NCI-H2196 (cell line): Measurements from ENCODE around the gene MAP2K2.

Experiments used
- DNase-seq: peaks from one replicate; lab custom pipeline; 2025; ENCODE audit not compliant: unreplicated experiment; lab: John Stamatoyannopoulos, UW

The MAP2K2 gene

GRCh38 chr19:4045597-4046361 lies 78.1 kb downstream of the MAP2K2 start:
- DNase-seq, result no peak

- DNase-seq, result no peak
These were observed 78.9 kb downstream of the MAP2K2 start for GRCh38 chr19:4044990-4045465.

- no peak for DNase-seq
These were observed 79.8 kb downstream of the MAP2K2 start for GRCh38 chr19:4043966-4044715.

DNA sequence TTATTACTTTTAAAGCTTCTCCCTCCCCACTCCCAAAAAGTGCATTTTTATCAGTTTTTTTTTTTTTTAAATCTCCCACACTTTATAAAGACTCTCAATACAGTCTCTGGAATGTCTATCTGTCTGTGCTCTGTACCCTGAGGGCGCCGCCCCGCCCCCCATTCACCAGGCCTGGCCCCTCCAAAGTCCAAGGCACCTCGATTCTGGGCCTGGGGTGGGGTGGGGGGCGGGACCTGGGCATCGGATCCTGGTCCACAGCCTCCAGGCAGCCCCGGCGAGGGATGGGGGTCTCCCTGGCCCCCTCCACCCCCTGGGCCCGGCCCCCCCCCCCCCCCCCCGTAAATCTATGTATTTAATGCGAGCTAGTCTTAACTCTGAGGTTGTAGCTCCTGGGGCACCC lies 80.5 kb downstream of the MAP2K2 start:
- no peak for DNase-seq

DNA sequence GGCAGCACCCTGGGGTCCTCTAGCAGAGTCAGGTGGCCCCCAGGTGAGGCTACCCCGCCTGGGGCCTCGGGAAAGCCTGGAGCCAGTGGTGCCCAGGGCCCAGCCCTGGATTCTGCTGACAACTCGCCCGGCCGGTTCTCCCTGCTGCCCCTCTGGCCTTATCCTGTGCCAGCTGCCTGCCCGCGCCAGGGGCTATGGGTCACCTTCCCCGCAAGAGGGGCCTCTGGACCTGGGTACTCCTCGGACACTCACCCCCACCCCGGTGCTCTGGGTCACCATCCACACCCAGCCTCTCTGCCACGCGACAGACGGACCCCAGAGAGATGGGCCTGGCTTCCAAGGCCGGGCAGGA lies 81.2 kb downstream of the MAP2K2 start:
- no peak for DNase-seq

DNA sequence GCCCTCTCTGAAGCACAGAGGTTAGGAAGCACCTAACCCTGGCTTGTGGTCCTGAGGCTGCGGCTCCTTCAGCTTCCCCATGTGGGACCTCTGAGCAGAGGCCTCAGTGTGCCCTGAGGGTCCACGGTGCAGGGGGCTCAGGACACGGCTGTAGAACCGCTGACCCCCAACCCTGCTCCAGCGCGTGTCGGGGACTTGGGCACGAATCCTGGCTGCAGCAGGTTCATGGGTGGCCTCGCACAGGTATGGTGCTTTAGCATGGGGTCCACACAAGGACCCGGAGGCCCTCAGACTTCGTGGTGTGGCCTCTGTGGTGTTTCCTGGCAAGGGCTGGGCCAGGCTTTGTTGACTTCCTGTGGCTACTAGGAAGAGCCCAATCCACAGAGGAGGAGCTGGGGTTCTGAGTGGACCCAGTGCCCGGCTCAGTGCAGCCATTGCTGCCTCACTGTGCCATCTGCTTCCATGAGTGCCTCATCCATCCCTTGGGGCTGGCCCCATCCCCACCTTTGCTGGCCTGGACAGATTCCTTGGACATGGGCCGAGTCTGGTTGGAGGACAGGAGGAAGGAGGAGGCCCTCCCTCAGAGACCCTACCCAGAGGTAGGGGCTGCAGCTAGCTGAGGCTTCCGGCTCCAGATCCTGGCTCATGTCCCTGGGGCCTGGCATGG lies 81.7 kb downstream of the MAP2K2 start:
- DNase-seq, result no peak
